ENCODE data around the gene PARVB.

PARVB gene

DNA sequence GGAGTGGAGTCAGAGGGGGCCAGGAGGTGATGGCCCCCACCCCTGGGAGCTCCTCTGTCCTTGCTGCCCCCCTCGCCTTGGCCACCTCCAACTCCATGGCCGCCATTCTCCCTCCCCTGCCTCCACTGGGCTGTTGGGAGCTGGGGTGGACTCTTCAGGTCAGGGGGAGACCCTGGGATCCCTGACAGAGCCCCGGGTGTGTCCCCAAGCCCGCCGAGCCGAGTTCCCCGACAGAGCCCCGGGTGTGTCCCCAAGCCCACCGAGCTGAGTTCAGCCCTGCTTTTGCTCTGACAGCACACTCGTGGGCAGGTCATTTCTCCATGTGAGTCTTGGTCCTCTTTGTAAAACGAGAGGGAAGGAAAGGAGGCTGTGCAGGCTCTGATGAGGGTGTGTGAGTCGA is 143.4 kb downstream of the PARVB start:
- no peak for DNase-seq

DNA sequence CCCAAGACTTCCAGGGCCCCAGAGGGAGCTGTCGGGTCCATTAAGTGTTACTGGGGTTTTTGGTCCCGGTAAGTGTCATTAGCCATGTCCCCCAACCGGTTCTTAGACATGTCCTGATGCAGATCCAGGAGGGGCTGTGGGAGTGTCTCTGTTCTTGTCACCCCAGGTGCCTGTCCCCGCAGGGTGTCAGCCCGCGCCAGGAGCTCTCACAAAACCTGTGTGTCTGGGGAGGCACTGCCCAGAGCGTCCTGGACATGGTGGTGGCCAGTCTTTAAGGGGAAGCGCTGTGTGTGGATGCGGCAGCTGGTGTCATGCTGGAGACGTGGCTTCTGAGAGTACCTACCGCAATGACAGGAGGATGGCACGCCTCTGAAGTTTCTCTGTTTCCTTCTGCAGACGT is 144.1 kb downstream of the PARVB start:
- DNase-seq, result no peak

GRCh38 chr22:44170470-44170869 is 146.4 kb downstream of the PARVB start:
- no peak for DNase-seq

DNA sequence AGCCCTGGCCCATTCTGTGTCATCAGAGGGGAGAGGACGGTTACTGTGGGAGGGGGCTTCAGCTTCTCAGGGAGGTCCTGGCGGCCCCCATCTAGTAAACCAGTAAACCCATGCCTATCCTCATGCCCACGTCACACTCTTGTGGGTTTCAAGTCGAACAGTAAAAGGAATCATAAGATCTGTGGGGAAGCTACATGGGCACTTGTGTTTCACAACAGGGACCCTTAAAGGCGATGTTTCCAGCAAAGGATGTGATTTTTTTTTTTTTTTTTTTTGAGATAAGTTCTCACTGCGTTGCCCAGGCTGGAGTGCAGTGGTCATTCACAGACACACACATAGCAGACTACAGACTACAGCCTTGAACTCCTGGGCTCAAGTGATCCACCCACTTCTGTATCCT is 147.5 kb downstream of the PARVB start:
- no peak for DNase-seq

- no peak for DNase-seq
These were observed 148.4 kb downstream of the PARVB start for GRCh38 chr22:44172370-44173108.

GRCh38 chr22:44173154-44173553 is 149.1 kb downstream of the PARVB start:
- no peak for DNase-seq

GRCh38 chr22:44175676-44176075 is 151.6 kb downstream of the PARVB start:
- no peak for DNase-seq

DNA sequence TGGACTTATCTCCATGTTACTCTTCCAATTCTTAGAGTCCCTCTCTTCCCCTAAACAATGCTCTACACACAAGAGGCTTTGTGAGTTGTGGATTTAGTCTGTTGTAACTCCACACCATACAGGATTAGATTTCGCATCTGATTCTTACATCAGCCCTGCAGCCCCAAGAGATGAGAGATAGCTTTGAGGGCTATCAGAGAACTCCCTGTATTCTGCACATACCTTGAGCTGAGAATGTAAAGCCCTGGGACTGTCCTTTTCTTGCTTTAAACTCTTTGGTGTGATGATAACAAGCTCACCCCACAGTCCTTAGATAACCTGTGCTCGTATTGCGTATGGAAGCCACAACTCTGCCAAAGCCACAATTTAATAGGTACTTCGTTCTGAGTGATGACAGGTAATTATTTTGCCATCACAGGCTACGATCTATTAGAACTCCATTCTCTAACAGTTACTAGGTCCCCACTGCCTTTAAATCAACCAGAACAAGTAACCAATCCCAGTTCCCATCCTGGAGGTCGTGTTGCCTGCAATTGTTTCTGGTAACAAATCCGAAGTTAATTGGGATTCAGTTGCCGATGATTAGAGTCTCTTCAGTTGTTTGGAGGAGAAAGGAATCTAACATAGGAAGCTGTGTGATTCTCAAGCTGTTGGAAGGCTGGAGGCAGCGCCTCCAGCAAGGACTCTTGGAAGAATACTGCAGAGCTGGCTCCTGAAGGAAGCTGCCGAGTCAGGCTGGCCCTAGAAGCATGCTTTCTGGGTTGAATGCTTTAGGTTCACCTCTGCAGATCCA is 155.3 kb downstream of the PARVB start:
- no peak for DNase-seq

DNA sequence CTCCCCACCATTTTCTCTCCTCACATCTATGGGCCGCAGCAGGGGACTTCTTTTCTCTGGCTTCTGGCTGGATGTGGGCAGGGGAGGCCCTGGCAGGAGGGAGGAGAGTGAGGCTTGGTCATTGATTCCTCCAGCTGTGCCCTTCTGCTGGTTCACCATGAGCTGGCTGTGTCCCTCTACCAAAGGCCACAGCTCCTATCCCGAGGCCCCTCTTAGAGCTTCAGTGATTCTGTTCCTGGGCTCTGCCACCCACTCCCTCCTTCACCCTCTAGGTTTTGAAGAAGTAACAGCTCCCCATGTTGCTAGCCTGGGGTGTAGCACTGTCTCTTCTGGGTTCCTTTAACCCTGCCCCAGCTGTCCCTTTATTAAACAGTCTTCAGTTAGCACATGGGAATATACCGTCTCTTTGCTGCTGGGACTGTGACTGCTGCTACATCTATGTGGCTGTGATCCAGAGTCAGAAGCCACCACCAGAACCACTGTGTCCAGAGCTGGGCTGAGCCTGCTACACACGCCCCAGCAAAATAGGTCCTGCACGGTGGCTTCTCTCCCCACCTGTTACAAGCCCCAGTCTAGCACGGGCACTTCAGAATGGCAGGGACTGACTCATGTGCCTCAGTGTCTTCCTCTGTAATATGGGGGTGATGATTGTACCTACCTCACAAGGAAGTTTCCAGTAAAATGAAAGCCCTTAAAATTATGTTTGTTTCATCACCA is 156.0 kb downstream of the PARVB start:
- DNase-seq, result no peak

DNA sequence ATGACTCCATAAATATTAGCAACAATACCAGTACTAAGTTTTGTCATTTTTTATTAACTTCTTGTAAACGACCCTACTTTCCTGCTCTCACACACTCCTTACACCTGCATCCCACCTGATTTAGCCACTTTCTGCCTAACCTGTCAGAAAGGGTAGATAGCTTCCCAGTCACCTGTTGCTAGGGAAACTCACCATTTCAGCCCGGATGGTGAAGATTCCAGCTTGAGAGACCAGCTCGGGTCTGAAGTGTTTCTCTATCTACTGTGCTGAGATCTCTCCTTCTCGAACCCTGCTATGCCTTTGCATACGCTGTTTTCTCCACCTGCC is 156.6 kb downstream of the PARVB start, which contains the start of gene PARVG:
Gene PARVG (plus strand): TSS at position 220 of the 327 bp plus-strand sequence. CDS start 2,405 bp downstream, outside the sequence.
- DNase-seq, result no peak

- DNase-seq, result peak; percentile 64
These were observed 157.2 kb downstream of the PARVB start for GRCh38 chr22:44181033-44181911.

- DNase-seq, result no peak
These were observed 157.9 kb downstream of the PARVB start for GRCh38 chr22:44181912-44182587.

GRCh38 chr22:44182588-44183286 is 158.6 kb downstream of the PARVB start:
- DNase-seq, result no peak

DNA sequence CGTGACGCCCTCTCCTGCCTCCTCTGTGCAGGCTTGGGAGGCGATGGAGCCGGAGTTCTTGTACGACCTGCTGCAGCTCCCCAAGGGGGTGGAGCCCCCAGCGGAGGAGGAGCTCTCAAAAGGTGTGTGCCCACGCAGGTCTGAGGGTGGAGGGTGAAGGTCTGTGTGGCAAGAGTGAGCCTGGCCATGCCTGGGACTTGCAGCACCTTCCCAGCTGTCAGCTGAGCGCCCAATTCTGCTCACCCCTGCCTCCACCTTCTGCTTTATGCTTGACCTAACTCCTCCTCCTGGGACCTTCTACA is 159.1 kb downstream of the PARVB start:
- DNase-seq, result no peak

DNA sequence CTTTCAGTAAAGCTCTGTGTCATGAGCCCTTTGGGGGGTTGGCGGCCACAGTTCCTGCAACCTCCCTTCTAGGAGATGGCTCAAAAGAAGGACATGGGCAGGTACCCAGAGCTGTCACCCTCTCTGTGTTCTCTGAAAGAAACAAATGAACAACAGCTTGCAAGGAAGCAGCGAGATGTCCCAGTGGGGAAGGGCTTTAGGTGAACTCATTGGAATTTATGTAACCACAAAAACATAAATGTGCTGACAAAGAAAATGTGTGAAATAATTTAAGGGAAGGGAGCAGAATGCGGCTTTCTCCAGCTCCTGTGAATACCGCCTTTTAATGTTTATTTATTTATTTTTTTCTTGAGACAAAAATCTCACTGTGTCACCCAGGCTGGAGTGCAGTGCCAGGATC is 159.9 kb downstream of the PARVB start:
- no peak for DNase-seq

- no peak for DNase-seq
These were observed 161.4 kb downstream of the PARVB start for GRCh38 chr22:44185237-44186120.

GRCh38 chr22:44186121-44186510 is 162.0 kb downstream of the PARVB start:
- no peak for DNase-seq

- DNase-seq, result no peak
These were observed 162.6 kb downstream of the PARVB start for GRCh38 chr22:44186737-44187136.

DNA sequence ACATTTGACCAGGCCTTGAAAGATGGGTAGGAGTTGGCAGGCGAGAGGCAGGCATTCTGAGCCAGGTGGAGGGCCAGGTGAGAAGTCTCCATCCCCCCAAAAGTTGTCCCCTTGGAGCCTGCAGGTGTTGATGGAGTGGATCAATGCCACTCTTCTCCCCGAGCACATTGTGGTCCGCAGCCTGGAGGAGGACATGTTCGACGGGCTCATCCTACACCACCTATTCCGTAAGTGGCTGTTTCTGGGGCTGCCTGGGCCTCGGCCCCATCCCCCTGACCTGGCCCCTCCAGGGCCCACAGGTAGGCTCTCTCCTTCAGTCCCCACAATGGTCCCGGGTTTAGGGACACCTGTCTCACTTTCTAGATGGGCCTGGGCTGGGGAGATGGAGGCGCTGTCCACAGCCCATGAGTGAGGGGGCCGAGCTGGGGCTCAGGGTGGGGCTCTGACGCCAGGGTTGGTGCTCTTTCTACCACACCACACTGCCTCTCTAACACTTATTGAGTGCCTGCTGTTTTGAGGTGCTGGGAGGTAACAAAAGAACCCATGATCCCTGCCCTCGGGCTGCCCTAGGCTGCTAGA is 163.6 kb downstream of the PARVB start:
- DNase-seq, result no peak

DNA sequence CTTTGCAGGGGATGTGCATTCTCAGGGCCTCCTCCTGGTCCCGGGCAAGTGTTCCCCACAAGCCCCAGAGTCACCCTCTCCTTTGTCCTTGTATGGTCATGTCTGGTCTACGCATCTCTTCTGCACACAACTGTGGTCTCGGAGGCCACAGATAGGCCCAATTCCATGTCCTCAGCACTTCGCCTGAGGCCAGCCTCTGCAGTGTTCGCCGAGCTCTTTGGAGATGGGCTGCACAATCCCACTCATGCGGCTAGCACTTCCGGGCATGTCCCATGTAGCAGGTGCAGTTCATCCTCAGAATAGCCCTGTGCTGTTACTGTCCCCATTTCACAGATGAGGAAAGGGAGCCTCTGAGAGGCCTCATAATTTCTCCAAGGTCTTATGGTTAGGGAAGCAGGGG is 164.2 kb downstream of the PARVB start:
- no peak for DNase-seq

Data from activated T-cell treated with anti-CD3 and anti-CD28 coated beads for 4 hours (primary cell).